CD4-positive, alpha-beta T cell (primary cell): Measurements from ENCODE around the gene VAMP8. TPM values are rescaled to one million over a fixed set of nuclear protein-coding genes. Genes with fewer than 3 reads are reported as not detected.
A peak's percentile ranks its signal among the peaks of the same experiment; 100 is the strongest.

ENCODE experiments used
- ATAC-seq: fragments of 200-7000 bp; cut with Tn5 transposase; one replicate; pipeline ENCODE4 v1.10.0; 2022; ENCODE audit warnings: mild to moderate bottlenecking; ENCODE audit not compliant: poor library complexity
- CTCF ChIA-PET: fragments of 350-600 bp; sonication (Branson Sonifier 250); formaldehyde crosslinking; loops from one replicate; lab custom pipeline; 2021; ENCODE audit warnings: antibody characterized with exemption, inconsistent platforms; lab: Charles Lee
- POLR2A ChIA-PET: fragments of 350-600 bp; sonication (Branson Sonifier 250); formaldehyde crosslinking; loops from one replicate; lab custom pipeline; 2021; ENCODE audit warnings: antibody characterized with exemption, inconsistent platforms; lab: Charles Lee
- DNase-seq, 14 experiments: peaks; one replicate each; pipeline ENCODE4 v3.0.0-alpha.2; 2013 to 2020; ENCODE audit warnings: mixed read lengths in 2 of 14
- H3K27ac ChIP-seq, 2 donors: one replicate each; pipeline versions ENCODE4 v1.5.1 to v1.7.0; 2013; ENCODE audit warnings: low read length in 2 of 2, low read depth in 1 of 2, mild to moderate bottlenecking in 1 of 2
- H3K27me3 ChIP-seq, 2 experiments: 1 replicate in 1 of 2; 2 replicates in 1 of 2; pipeline versions ENCODE4 v1.6.1 to v1.7.0; 2013; ENCODE audit warnings: low read length in 2 of 2, control low read depth in 1 of 2, mild to moderate bottlenecking in 1 of 2, moderate library complexity in 1 of 2; ENCODE audit not compliant: insufficient read depth in 2 of 2, control insufficient read depth in 1 of 2
- H3K36me3 ChIP-seq: one replicate; pipeline ENCODE4 v1.6.1; 2013; ENCODE audit warnings: low read length, control low read depth; ENCODE audit not compliant: insufficient read depth
- H3K4me1 ChIP-seq: one replicate; pipeline ENCODE4 v1.6.1; 2013; ENCODE audit warnings: low read length, control low read depth; ENCODE audit not compliant: insufficient read depth
- H3K4me3 ChIP-seq: one replicate; pipeline ENCODE4 v1.5.1; 2013; ENCODE audit warnings: mild to moderate bottlenecking, low read length, moderate library complexity
- H3K9me3 ChIP-seq, 2 experiments: 1 replicate in 1 of 2; 2 replicates in 1 of 2; pipeline versions ENCODE4 v1.6.1 to v1.7.0; 2013; ENCODE audit warnings: low read length in 2 of 2, mild to moderate bottlenecking in 2 of 2, control low read depth in 1 of 2, moderate library complexity in 1 of 2; ENCODE audit not compliant: control insufficient read depth in 1 of 2, insufficient read depth in 1 of 2
- H3K27ac Mint-ChIP-seq: one replicate; pipeline ENCODE4 v1.8.0; 2020; ENCODE audit warnings: mixed read lengths
- H3K27me3 Mint-ChIP-seq: one replicate; pipeline ENCODE4 v1.8.0; 2021; ENCODE audit warnings: mixed read lengths
- H3K36me3 Mint-ChIP-seq: one replicate; pipeline ENCODE4 v1.8.0; 2021; ENCODE audit warnings: low read depth, mixed read lengths
- H3K4me1 Mint-ChIP-seq: one replicate; pipeline ENCODE4 v1.8.0; 2021; ENCODE audit warnings: low read depth, mixed read lengths
- H3K4me3 Mint-ChIP-seq: one replicate; pipeline ENCODE4 v1.8.0; 2020; ENCODE audit warnings: mild to moderate bottlenecking, mixed read lengths
- H3K9me3 Mint-ChIP-seq: one replicate; pipeline ENCODE4 v1.8.0; 2020; ENCODE audit warnings: mixed read lengths
- intact Hi-C, 2 experiments: fragments of 100-400 bp; cut with DNase I in 1 of 2; cut with micrococcal nuclease in 1 of 2; formaldehyde crosslinking; loops; one replicate each; pipeline versions ENCODE4 v1.15.1 to v1.9.0; 2023 to 2025; cut with DNase I, micrococcal nuclease
- total RNA-seq, 174 experiments: library from RNA in 2 of 174; stranded (reverse) in 2 of 174; gene quantifications; one replicate each; pipeline ENCODE4 v1.2.3 and lab custom pipeline; 2021 to 2026
- TF ChIP-seq, protein P1 (sequence below): fragments of 200-600 bp; IDR thresholded peaks from one replicate; pipeline ENCODE4 v1.8.0; 2022; ENCODE audit warnings: antibody characterized with exemption, mild to moderate bottlenecking

Gene VAMP8
- total RNA-seq, 2 experiments from 2014 or later: 32.3 to 37.3 TPM

DNA sequence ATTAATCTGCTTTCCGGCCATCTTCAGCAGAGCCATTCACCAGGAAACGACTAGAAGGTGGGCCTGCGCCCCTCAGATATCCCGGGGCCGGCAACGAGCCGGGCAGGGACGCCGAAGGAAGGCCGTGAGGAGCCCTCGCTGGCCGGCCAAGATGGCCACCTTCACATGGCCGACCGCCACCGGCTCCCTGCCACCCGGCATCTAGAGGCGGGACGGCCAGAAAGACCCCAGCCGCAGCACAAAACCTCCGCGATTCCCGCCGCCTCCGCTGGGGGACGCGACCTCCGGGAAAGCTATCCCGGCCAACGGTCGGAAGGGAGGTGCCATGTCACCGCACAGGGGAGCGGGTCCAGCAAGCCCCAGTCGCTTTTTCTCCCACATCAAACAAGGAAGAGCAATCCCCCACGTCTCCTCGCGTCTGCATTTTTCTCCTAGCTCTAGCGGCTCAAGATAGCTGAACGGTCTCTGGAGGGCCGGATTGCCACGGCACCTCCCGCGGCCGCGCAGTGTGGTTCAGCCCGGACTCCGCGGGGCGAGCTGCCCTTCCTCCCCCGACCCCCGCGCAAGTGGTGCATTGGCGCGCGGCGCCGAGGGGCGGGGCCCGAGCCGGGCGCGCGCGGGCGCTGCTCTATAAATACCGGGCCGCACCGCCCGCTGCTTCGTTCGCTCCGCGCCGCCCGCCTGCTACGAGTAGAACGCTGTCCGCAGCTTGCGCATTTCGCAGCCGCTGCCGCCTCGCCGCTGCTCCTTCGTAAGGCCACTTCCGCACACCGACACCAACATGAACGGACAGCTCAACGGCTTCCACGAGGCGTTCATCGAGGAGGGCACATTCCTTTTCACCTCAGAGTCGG, 38.7 kb upstream of the VAMP8 start, which contains the start of gene MAT2A:
Gene MAT2A (plus strand): TSS at position 662 of the 854 bp plus-strand sequence. CDS start 120 bp downstream, at position 782.
- Histone ChIP-seq H3K9me3 (no peaks in the 10 kb centered on the region), H3K27ac (peak within 1 kb of the TSS; percentile 80 to 84), H3K4me3 (peak within 1 kb of the TSS; percentile 97), H3K36me3 (peaks cover 26% of the 10 kb centered on the region), H3K27me3 (no peaks in the 10 kb centered on the region), H3K4me1 (peaks cover 29% of the 10 kb centered on the region)
- peak; percentile 65 to 92 (median 86) for DNase-seq
- peak; percentile 71 for ATAC-seq
- TF ChIP-seq, protein P1, sequence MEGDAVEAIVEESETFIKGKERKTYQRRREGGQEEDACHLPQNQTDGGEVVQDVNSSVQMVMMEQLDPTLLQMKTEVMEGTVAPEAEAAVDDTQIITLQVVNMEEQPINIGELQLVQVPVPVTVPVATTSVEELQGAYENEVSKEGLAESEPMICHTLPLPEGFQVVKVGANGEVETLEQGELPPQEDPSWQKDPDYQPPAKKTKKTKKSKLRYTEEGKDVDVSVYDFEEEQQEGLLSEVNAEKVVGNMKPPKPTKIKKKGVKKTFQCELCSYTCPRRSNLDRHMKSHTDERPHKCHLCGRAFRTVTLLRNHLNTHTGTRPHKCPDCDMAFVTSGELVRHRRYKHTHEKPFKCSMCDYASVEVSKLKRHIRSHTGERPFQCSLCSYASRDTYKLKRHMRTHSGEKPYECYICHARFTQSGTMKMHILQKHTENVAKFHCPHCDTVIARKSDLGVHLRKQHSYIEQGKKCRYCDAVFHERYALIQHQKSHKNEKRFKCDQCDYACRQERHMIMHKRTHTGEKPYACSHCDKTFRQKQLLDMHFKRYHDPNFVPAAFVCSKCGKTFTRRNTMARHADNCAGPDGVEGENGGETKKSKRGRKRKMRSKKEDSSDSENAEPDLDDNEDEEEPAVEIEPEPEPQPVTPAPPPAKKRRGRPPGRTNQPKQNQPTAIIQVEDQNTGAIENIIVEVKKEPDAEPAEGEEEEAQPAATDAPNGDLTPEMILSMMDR: peak; percentile 47
- peak within 1 kb of the TSS; percentile 92 for H3K27ac Mint-ChIP-seq
- ChIA-PET POLR2A (interaction anchor here (0.5 to 5.8 kb wide), 39 partner anchors 9 to 902 kb away, joined by 3 to 63 read pairs (median 6); partner anchors contain the start of genes C2orf68, ELMOD3, GGCX and KDM3A), CTCF (interaction anchor here (0.5 to 6.0 kb wide), 7 partner anchors 12 to 989 kb away, joined by 3 to 42 read pairs (median 3); partner anchors contain the start of gene C2orf68)
- peak within 1 kb of the TSS; percentile 94 for H3K4me3 Mint-ChIP-seq
- no peaks in the 10 kb centered on the region for H3K9me3 Mint-ChIP-seq
- intact Hi-C loops: loop anchor here (1.0 to 5.0 kb wide), 6 partner anchors 74 to 569 kb away; partner anchors contain the start of genes C2orf68 (in 1 of the 2), ELMOD3 (in 1 of the 2), POLR1A (in 1 of the 2) and PTCD3 (in 1 of the 2)
- H3K27me3 Mint-ChIP-seq: no peaks in the 10 kb centered on the region
- H3K36me3 Mint-ChIP-seq: peaks cover 43% of the 10 kb centered on the region
- H3K4me1 Mint-ChIP-seq: peaks cover 52% of the 10 kb centered on the region

DNA sequence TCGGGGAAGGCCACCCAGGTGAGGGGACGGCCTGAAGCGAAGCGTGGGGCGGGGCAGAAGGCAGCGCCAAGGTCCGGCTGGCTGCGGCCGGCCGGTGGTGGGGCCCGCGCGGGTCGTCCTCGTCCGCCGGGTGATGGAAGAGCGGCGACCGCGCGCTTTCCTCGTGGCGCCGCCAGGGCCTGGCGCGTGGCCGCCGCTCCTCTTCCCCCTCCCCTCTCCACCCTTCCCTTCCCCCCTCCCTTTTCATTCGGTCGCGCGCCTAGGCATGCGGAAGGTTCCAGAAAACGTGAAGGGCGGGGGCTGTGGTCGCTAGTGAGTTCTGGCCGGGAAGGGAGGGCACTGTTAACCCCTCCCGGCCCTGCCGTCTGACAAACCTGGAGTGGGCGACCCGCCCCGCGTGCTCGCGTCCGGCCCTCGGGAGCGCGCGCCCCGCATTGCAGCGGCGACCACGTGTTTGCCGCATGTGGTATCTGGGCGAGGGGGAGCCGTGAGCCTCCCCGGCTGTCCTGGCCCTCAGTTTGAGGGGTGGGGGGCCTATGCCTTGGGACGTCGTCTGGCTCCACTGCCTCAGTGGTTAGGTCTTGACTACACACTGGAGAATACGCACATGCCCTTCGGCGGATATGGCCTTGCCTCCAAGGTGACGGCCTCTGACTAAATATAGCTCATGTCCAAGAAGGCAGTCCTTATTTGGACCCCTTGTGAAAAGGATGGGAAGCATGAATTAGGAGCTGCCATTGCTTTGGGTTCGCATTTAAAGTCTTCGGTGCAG, 37.8 kb upstream of the VAMP8 start:
- peaks cover 29% of the 10 kb centered on the region for H3K4me1 ChIP-seq
- intact Hi-C loops: loop anchor here (2.0 to 5.0 kb wide), 6 partner anchors 21 to 568 kb away; partner anchors contain the start of genes C2orf68 (in 1 of the 2), ELMOD3 (in 1 of the 2), GGCX (in 1 of the 2) and POLR1A (in 1 of the 2)
- H3K36me3 Mint-ChIP-seq: peaks cover 51% of the 10 kb centered on the region
- ChIA-PET POLR2A (interaction anchor here (0.7 to 5.8 kb wide), 35 partner anchors 9 to 901 kb away, joined by 3 to 63 read pairs (median 6); partner anchors contain the start of genes C2orf68, ELMOD3, GGCX and KDM3A), CTCF (interaction anchor here (0.5 to 6.0 kb wide), 6 partner anchors 11 to 990 kb away, joined by 3 to 42 read pairs (median 4); partner anchors contain the start of gene C2orf68)
- peak overlapping the region; percentile 92 for H3K27ac Mint-ChIP-seq
- peak; percentile 59 for ATAC-seq
- H3K9me3 Mint-ChIP-seq: no peaks in the 10 kb centered on the region
- no peaks in the 10 kb centered on the region for H3K27me3 Mint-ChIP-seq
- peak overlapping the region; percentile 97 for H3K4me3 ChIP-seq
- no peaks in the 10 kb centered on the region for H3K27me3 ChIP-seq
- H3K36me3 ChIP-seq: peaks cover 34% of the 10 kb centered on the region
- TF ChIP-seq, protein P1: no peak
- peak; percentile 52 to 88 (median 62) for DNase-seq
- peak overlapping the region; percentile 80 to 83 for H3K27ac ChIP-seq
- peak overlapping the region; percentile 94 for H3K4me3 Mint-ChIP-seq
- H3K9me3 ChIP-seq: no peaks in the 10 kb centered on the region
- peaks cover 52% of the 10 kb centered on the region for H3K4me1 Mint-ChIP-seq
